Activated CD4-positive, alpha-beta T cell treated with anti-CD3 and anti-CD28 coated beads, Interleukin-2, amount 10 ng/mL, durations not matched to agents 24 days and 14 days (primary cell): ENCODE data around the gene TTC38. TPM values are rescaled to one million over a fixed set of nuclear protein-coding genes. Genes with fewer than 3 reads are reported as not detected.

Experiments used
- DNase-seq: peaks from one replicate; pipeline ENCODE4 v3.0.0; 2022
- H3K27ac Mint-ChIP-seq: one replicate; pipeline ENCODE4 v1.8.0; 2022; ENCODE audit warnings: mild to moderate bottlenecking, mixed read lengths
- H3K27me3 Mint-ChIP-seq: one replicate; pipeline ENCODE4 v1.8.0; 2022; ENCODE audit warnings: mixed read lengths
- H3K36me3 Mint-ChIP-seq: one replicate; pipeline ENCODE4 v1.8.0; 2022; ENCODE audit warnings: low read depth, mild to moderate bottlenecking, mixed read lengths
- H3K4me1 Mint-ChIP-seq: one replicate; pipeline ENCODE4 v1.8.0; 2021; ENCODE audit warnings: mixed read lengths
- H3K4me3 Mint-ChIP-seq: one replicate; pipeline ENCODE4 v1.8.0; 2022; ENCODE audit warnings: mild to moderate bottlenecking, moderate library complexity, mixed read lengths
- H3K9me3 Mint-ChIP-seq: one replicate; pipeline ENCODE4 v1.8.0; 2021; ENCODE audit warnings: mixed read lengths
- intact Hi-C: fragments of 100-400 bp; cut with micrococcal nuclease; formaldehyde crosslinking; loops from one replicate; pipeline ENCODE4 v1.15.1; 2023
- total RNA-seq: library from RNA; stranded (reverse); gene quantifications from 2 replicates; pipeline ENCODE4 v1.2.3, GENCODE V29; 2022

TTC38 gene
- total RNA-seq, 1 donor from 2014 or later, result 20.3 TPM

- H3K4me1 Mint-ChIP-seq, result no peaks in the 10 kb centered on the region
- no peaks in the 10 kb centered on the region for H3K27me3 Mint-ChIP-seq
- intact Hi-C loops, result no loop called here
- H3K9me3 Mint-ChIP-seq, result no peaks in the 10 kb centered on the region
- H3K36me3 Mint-ChIP-seq, result peaks cover 46% of the 10 kb centered on the region
- no peak overlapping the region for H3K27ac Mint-ChIP-seq
- no peak for DNase-seq
- H3K4me3 Mint-ChIP-seq, result no peak overlapping the region
Measured at GRCh38 chr22:46326066-46326680, 58.4 kb downstream of the TTC38 start.

DNA sequence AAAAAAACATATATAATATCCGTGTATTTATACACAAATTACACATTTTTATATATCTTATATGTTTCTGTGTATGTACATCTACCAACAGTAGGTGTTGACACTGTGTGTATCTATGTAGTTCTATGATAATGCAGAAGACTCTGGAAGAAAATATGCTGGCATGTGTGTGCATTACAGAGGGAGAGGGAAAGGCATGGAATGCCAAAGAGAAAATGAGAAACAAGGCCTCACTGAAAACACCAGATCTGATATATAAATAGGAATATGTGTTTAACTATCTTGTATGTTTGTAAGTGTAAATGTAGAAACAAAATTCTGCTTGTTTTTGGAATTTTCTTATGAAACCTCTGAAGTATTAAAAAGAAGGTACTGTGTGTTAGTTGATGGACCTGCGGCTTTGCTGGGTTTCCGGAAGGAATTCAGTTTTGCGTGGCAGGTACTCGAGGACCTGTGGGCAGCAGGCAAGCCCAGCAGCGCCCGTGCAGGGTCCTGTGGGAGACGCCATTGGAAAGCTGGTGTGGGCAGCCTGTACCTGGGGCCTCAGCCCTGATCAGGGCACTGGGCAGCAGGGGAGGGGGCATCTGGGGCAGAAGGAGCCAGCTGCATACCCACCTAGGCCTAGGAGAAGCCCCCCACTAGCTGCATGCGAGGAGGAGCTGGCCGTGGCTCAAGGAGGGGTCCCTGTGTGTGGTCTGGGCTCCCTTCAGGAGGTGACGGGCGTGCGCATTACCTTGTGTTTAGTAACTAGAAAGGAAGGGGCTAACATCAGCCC is 60.1 kb downstream of the TTC38 start:
- no peak for DNase-seq
- intact Hi-C loops, result no loop called here
- no peaks in the 10 kb centered on the region for H3K4me1 Mint-ChIP-seq
- H3K9me3 Mint-ChIP-seq, result no peaks in the 10 kb centered on the region
- peaks cover 45% of the 10 kb centered on the region for H3K36me3 Mint-ChIP-seq
- H3K4me3 Mint-ChIP-seq, result no peak overlapping the region
- H3K27ac Mint-ChIP-seq, result no peak overlapping the region
- no peaks in the 10 kb centered on the region for H3K27me3 Mint-ChIP-seq

- H3K4me3 Mint-ChIP-seq, result no peak overlapping the region
- H3K27ac Mint-ChIP-seq, result no peak overlapping the region
- no peaks in the 10 kb centered on the region for H3K27me3 Mint-ChIP-seq
- intact Hi-C loops, result no loop called here
- no peaks in the 10 kb centered on the region for H3K9me3 Mint-ChIP-seq
- H3K36me3 Mint-ChIP-seq, result peaks cover 42% of the 10 kb centered on the region
- DNase-seq, result no peak
- H3K4me1 Mint-ChIP-seq, result no peaks in the 10 kb centered on the region
Measured at GRCh38 chr22:46328797-46329196, 61.0 kb downstream of the TTC38 start.

- intact Hi-C loops, result loop anchor here (10.0 kb wide), 1 partner anchor 325 kb away; no protein-coding TSS in a partner anchor
- DNase-seq, result no peak
- peaks cover 36% of the 10 kb centered on the region for H3K36me3 Mint-ChIP-seq
- peaks cover 2% of the 10 kb centered on the region for H3K4me1 Mint-ChIP-seq
- no peak overlapping the region for H3K4me3 Mint-ChIP-seq
- H3K27me3 Mint-ChIP-seq, result no peaks in the 10 kb centered on the region
- H3K27ac Mint-ChIP-seq, result no peak overlapping the region
- no peaks in the 10 kb centered on the region for H3K9me3 Mint-ChIP-seq
Measured at GRCh38 chr22:46329616-46330015, 61.8 kb downstream of the TTC38 start.

GRCh38 chr22:46330426-46330825 is 62.6 kb downstream of the TTC38 start:
- H3K36me3 Mint-ChIP-seq, result peaks cover 35% of the 10 kb centered on the region
- no peak overlapping the region for H3K4me3 Mint-ChIP-seq
- intact Hi-C loops, result loop anchor here (10.0 kb wide), 1 partner anchor 326 kb away; no protein-coding TSS in a partner anchor
- H3K27me3 Mint-ChIP-seq, result no peaks in the 10 kb centered on the region
- H3K4me1 Mint-ChIP-seq, result peaks cover 2% of the 10 kb centered on the region
- no peak for DNase-seq
- H3K9me3 Mint-ChIP-seq, result no peaks in the 10 kb centered on the region
- no peak overlapping the region for H3K27ac Mint-ChIP-seq

- Mint-ChIP-seq H3K27ac (no peak overlapping the region), H3K4me3 (no peak overlapping the region), H3K27me3 (no peaks in the 10 kb centered on the region), H3K36me3 (peaks cover 30% of the 10 kb centered on the region), H3K4me1 (peaks cover 4% of the 10 kb centered on the region), H3K9me3 (no peaks in the 10 kb centered on the region)
- intact Hi-C loops, result loop anchor here (10.0 kb wide), 1 partner anchor 327 kb away; no protein-coding TSS in a partner anchor
- no peak for DNase-seq
Measured at GRCh38 chr22:46331496-46331895, 63.7 kb downstream of the TTC38 start.

- Mint-ChIP-seq H3K36me3 (peaks cover 41% of the 10 kb centered on the region), H3K4me1 (peaks cover 24% of the 10 kb centered on the region), H3K27ac (peak within 1 kb of the TSS; percentile 96), H3K4me3 (peak within 1 kb of the TSS; percentile 91), H3K9me3 (no peaks in the 10 kb centered on the region), H3K27me3 (no peaks in the 10 kb centered on the region)
- intact Hi-C loops, result loop anchor here (10.0 kb wide), 1 partner anchor 331 kb away; no protein-coding TSS in a partner anchor
- DNase-seq, result peak; percentile 94
Measured at GRCh38 chr22:46335201-46336118, 67.7 kb downstream of the TTC38 start, which contains the start of gene TRMU. TSS of gene TRMU (plus strand) at chr22:46335714. CDS start at chr22:46335765, 51 bp downstream.

GRCh38 chr22:46336119-46337078 is 68.6 kb downstream of the TTC38 start:
- Mint-ChIP-seq H3K27me3 (no peaks in the 10 kb centered on the region), H3K9me3 (no peaks in the 10 kb centered on the region), H3K36me3 (peaks cover 44% of the 10 kb centered on the region), H3K4me3 (peak overlapping the region; percentile 91), H3K27ac (peak overlapping the region; percentile 87), H3K4me1 (peaks cover 24% of the 10 kb centered on the region)
- peak; percentile 73 for DNase-seq
- intact Hi-C loops, result loop anchor here (10.0 kb wide), 1 partner anchor 332 kb away; no protein-coding TSS in a partner anchor

- Mint-ChIP-seq H3K36me3 (peaks cover 55% of the 10 kb centered on the region), H3K4me3 (no peak overlapping the region), H3K27me3 (no peaks in the 10 kb centered on the region), H3K9me3 (no peaks in the 10 kb centered on the region), H3K4me1 (peaks cover 24% of the 10 kb centered on the region), H3K27ac (no peak overlapping the region)
- intact Hi-C loops, result loop anchor here (10.0 kb wide), 1 partner anchor 333 kb away; no protein-coding TSS in a partner anchor
- no peak for DNase-seq
Measured at GRCh38 chr22:46337870-46338269, 70.1 kb downstream of the TTC38 start.

GRCh38 chr22:46338636-46339035 is 70.8 kb downstream of the TTC38 start:
- no peak overlapping the region for H3K4me3 Mint-ChIP-seq
- H3K27ac Mint-ChIP-seq, result no peak overlapping the region
- H3K36me3 Mint-ChIP-seq, result peaks cover 54% of the 10 kb centered on the region
- no peaks in the 10 kb centered on the region for H3K27me3 Mint-ChIP-seq
- DNase-seq, result no peak
- H3K9me3 Mint-ChIP-seq, result no peaks in the 10 kb centered on the region
- intact Hi-C loops, result loop anchor here (10.0 kb wide), 1 partner anchor 334 kb away; no protein-coding TSS in a partner anchor
- peaks cover 24% of the 10 kb centered on the region for H3K4me1 Mint-ChIP-seq

GRCh38 chr22:46339956-46340355 is 72.1 kb downstream of the TTC38 start:
- Mint-ChIP-seq H3K4me1 (peaks cover 22% of the 10 kb centered on the region), H3K27me3 (no peaks in the 10 kb centered on the region), H3K9me3 (no peaks in the 10 kb centered on the region), H3K27ac (peak overlapping the region; percentile 3), H3K36me3 (peaks cover 64% of the 10 kb centered on the region), H3K4me3 (no peak overlapping the region)
- DNase-seq, result no peak
- intact Hi-C loops, result loop anchor here (10.0 kb wide), 1 partner anchor 335 kb away; no protein-coding TSS in a partner anchor

- no peak overlapping the region for H3K27ac Mint-ChIP-seq
- no peaks in the 10 kb centered on the region for H3K27me3 Mint-ChIP-seq
- H3K9me3 Mint-ChIP-seq, result no peaks in the 10 kb centered on the region
- no peak for DNase-seq
- no peak overlapping the region for H3K4me3 Mint-ChIP-seq
- H3K4me1 Mint-ChIP-seq, result peaks cover 22% of the 10 kb centered on the region
- H3K36me3 Mint-ChIP-seq, result peaks cover 65% of the 10 kb centered on the region
- intact Hi-C loops, result no loop called here
Measured at GRCh38 chr22:46340676-46341075, 72.9 kb downstream of the TTC38 start.
